Measurements from ENCODE around the gene BICRAL. TPM values are rescaled to one million over a fixed set of nuclear protein-coding genes. Genes with fewer than 3 reads are reported as not detected.

Gene BICRAL
- total RNA-seq, 1 donor from 2014 or later = 2.9 TPM

DNA sequence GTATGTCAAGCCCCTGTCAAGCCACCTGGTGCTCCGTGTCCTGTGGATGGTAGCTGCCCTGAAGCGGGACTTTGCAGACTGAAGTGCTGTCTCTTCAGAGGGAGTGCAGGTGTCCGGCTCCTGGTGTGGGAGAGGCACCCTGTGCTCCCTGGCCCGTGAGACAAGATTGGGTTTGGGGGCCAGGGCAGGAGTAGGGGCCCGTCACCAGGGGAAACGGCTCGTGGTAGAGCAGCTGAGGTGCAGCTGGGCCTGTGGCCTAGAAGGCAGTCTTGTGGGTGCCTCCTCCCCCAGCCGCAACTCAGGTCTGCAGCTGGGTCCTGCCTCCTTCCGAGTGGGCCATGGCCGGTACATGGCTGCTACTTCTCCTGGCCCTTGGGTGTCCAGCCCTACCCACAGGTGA lies 133.9 kb downstream of the BICRAL start, which contains the start of gene PTCRA:
PTCRA (plus strand) TSS at position 322 of the 400 bp plus-strand sequence; CDS start at position 339, 17 bp downstream.
- TF ChIP-seq, protein P1, sequence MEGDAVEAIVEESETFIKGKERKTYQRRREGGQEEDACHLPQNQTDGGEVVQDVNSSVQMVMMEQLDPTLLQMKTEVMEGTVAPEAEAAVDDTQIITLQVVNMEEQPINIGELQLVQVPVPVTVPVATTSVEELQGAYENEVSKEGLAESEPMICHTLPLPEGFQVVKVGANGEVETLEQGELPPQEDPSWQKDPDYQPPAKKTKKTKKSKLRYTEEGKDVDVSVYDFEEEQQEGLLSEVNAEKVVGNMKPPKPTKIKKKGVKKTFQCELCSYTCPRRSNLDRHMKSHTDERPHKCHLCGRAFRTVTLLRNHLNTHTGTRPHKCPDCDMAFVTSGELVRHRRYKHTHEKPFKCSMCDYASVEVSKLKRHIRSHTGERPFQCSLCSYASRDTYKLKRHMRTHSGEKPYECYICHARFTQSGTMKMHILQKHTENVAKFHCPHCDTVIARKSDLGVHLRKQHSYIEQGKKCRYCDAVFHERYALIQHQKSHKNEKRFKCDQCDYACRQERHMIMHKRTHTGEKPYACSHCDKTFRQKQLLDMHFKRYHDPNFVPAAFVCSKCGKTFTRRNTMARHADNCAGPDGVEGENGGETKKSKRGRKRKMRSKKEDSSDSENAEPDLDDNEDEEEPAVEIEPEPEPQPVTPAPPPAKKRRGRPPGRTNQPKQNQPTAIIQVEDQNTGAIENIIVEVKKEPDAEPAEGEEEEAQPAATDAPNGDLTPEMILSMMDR (conservative IDR thresholded peaks at IDR 0.05; ENCODE audit: low read depth, low read length) = no peak
- H3K4me3 ChIP-seq (ENCODE audit: low read depth, low read length) = no peak within 1 kb of the TSS
- no peak for DNase-seq (ENCODE audit: low read depth)

DNA sequence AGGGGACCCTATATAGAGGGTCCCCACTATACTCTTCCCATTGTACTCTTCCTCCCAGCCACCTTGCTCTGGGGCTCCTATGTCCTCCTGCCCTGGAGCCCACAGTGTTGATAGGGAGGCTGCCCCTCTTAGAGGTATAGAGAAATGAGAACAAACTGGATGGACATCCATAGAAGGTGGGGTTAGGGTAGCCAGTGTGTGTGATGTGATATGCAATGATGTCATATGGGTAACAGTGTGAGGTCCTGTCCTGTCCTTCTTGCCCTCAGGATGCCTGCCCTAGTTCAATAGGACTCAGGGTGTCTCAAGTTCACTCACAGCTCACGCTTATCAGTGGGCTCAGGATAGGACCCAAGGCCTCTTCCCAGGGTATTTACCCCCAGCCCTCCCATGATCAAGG lies 134.4 kb downstream of the BICRAL start:
- TF ChIP-seq, protein P1 (conservative IDR thresholded peaks at IDR 0.05; ENCODE audit: low read depth, low read length) = no peak
- no peak overlapping the region for H3K4me3 ChIP-seq (ENCODE audit: low read depth, low read length)
- DNase-seq (ENCODE audit: low read depth) = no peak

Other genes with a start within 250 kb of the BICRAL start
- 8.3 and 9.7 TPM in 2 replicates for gene UBR2, start 218.0 kb upstream of the BICRAL start, total RNA-seq
- 0.07 and 1.6 TPM in 2 replicates for gene PRPH2, start 59.5 kb upstream of the BICRAL start, total RNA-seq
- gene TBCC, start 35.9 kb upstream of the BICRAL start, total RNA-seq = 25.4 and 49.0 TPM in 2 replicates
- gene RPL7L1, start 97.6 kb downstream of the BICRAL start, total RNA-seq = 95.0 and 155 TPM in 2 replicates
- not detected in 2 replicates for gene PTCRA, start 134.0 kb downstream of the BICRAL start, total RNA-seq
- 52.2 and 59.0 TPM in 2 replicates for gene CNPY3, start 147.4 kb downstream of the BICRAL start, total RNA-seq
- gene GNMT, start 178.7 kb downstream of the BICRAL start, total RNA-seq = not detected in 2 replicates
- gene PEX6, start 197.1 kb downstream of the BICRAL start, total RNA-seq = 19.5 and 22.4 TPM in 2 replicates
- 66.4 and 94.2 TPM in 2 replicates for gene PPP2R5D, start 202.5 kb downstream of the BICRAL start, total RNA-seq
- 108 and 122 TPM in 2 replicates for gene MEA1, start 231.9 kb downstream of the BICRAL start, total RNA-seq
- gene KLHDC3, start 232.2 kb downstream of the BICRAL start, total RNA-seq = 70.8 and 109 TPM in 2 replicates
- 71.2 and 163 TPM in 2 replicates for gene RRP36, start 239.6 kb downstream of the BICRAL start, total RNA-seq

Data from epithelial cell of proximal tubule (primary cell).